Inflammatory macrophage (primary cell): Measurements from ENCODE around the gene ORMDL2.

Source experiments
- DNase-seq, 2 donors: peaks; one replicate each; pipeline ENCODE4 v3.0.0-alpha.2; 2020 to 2022
- total RNA-seq, 18 experiments: gene quantifications; one replicate each; lab custom pipeline; 2026; ENCODE audit warnings: mixed read lengths in 6 of 18, inconsistent platforms in 2 of 18; lab: John Stamatoyannopoulos, UW

Gene ORMDL2
- total RNA-seq, result 25.7 to 39.7 (median 33.4) reads per million in 18 experiments

GRCh38 chr12:55817345-55818139 is at the start of gene ORMDL2, which contains the start of gene SARNP:
Gene ORMDL2 (plus strand): TSS chr12:55818041. CDS start chr12:55819000, 959 bp downstream.
Gene SARNP (minus strand): TSS chr12:55817724. CDS start chr12:55817701, 23 bp downstream.
- peak; percentile 100 for DNase-seq

DNA sequence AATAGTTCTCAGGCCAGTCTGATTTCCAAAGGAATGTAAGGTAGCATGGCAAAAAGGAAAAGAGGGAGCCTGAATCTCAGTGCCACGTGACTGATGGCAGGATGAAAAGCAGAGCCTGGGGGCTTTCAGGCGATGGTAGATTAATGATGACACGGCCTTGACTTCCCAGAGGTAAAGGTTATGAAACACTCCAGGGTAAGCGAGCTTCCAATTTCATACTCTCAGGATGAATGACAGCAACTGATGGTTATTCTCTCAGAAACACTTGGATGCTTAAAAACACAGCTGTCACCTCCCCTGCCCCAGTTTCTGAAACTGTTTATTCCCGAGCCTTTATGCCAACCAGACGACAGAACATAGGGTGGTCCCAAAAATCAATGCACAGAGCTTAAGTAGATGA is 46.1 kb upstream of the ORMDL2 start:
- no peak for DNase-seq

DNA sequence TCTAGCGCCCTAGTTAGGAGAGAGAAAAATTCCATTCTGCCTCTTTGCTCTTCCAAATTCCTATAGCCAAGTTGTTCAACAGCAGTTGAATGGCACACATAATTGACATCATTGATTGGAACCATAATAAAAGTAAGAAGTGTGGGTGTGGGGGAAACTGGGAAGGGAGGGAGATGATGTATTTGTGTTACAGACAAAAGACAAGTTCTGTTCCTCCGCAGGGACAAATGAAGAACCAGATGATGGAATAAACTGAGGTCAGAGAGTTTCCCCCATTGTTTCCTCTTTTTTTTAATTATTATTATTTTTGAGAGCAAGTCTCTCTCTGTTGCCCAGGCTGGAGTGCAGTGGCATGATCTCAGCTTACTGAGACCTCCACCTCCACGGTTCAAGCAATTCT is 40.0 kb upstream of the ORMDL2 start:
- peak; percentile 41 to 49 for DNase-seq

GRCh38 chr12:55780685-55781084 is 37.2 kb upstream of the ORMDL2 start:
- DNase-seq, result peak; percentile 35 to 59

GRCh38 chr12:55788546-55788945 is 29.3 kb upstream of the ORMDL2 start:
- DNase-seq, result no peak

DNA sequence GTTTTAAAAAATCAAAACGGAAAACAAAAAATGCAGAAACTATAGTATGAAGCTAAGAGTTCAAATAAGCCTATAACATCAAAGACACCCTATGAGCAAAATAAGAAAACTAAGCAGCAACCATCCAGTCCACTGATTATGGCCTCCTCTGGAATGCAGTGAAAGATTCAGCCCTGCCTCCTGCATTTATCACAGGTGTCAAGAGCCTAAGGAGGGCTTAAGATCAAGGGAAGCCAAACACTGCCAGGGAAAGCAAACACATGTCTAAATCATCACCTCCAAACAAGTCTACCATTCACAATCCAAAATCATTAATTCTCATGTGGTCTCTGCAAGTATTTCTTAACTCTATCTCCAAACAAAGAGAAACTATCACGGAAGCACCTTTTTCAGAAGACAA is 28.7 kb upstream of the ORMDL2 start:
- no peak for DNase-seq

DNA sequence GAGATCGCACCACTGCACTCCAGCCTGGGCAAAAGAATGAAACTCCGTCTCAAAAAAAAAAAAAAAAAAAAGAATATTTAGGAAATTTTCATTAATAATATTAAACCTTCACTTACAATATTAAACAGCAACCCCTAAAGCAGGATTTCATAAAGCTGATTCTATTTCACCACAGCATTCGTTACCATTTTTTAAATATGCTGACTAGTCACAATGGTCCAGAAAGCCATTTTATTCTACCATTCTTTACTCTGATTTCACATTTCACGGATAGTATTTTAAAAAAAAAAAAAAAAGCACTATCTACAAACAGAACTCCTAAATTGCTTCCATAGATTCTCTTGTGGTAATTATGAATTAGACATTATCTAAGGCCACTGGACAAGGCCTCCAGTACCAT is 27.9 kb upstream of the ORMDL2 start:
- no peak for DNase-seq

DNA sequence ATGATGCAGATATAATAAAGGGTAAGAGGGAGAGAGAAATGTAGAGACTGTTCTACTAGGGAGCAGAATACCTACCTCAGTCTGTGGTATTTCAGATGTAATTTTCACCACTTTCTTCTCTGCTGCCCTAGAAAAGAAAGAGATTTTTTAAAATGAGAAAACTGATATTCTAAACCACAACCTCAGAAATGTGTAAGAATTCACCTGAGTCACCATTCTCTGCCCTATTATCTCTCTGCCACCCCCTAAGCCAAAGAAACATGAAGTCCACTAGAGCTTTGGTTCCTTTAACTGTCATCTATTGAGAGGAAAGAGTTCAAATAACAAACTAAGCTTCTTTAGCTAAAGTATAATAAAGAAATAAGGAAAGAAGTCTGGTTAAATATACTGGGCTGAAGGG is 21.9 kb upstream of the ORMDL2 start:
- DNase-seq, result no peak

- peak in 1 of 2 donors; percentile 24 for DNase-seq
Observed at GRCh38 chr12:55797068-55797467, 20.8 kb upstream of the ORMDL2 start.

DNA sequence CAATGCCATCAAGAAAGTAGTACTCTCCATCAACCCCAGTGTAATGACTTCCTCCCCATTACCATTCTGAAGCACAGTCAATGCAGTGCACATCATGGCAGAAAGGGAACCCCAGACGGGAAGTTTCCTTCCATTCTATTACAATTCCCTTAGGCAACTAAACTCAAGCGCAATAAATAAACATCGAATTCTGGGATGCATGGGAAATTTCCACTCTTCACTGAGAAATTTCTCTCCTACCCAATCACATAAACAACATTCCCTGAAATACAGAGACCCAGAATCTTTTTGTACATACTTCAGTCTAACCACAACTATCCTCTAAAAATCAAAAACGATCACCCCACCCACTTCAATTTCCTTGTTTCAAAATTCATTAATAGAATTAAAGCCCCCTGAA is 20.3 kb upstream of the ORMDL2 start:
- no peak for DNase-seq

GRCh38 chr12:55806982-55807381 is 10.9 kb upstream of the ORMDL2 start:
- DNase-seq, result no peak

- DNase-seq, result no peak
Observed at GRCh38 chr12:55809274-55809673, 8.6 kb upstream of the ORMDL2 start.

DNA sequence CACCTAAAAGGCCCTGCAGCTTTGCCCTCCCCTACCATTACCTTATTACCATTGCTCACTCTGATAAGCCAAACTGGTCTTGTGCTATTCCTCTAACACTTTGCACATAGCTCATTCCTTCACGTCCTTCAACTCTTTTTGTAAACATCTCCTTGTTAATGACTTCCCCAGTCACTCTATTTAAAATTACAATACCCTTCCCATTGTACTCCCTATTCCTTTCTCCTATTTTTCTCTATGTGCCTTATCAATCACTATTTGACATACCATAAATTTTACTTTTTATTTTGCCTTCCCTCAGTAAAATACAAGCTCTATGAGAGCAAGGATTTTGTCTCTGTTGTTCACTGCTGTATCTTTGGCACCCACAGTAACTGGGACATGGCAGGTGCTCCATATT is 5.8 kb upstream of the ORMDL2 start:
- DNase-seq, result no peak

DNA sequence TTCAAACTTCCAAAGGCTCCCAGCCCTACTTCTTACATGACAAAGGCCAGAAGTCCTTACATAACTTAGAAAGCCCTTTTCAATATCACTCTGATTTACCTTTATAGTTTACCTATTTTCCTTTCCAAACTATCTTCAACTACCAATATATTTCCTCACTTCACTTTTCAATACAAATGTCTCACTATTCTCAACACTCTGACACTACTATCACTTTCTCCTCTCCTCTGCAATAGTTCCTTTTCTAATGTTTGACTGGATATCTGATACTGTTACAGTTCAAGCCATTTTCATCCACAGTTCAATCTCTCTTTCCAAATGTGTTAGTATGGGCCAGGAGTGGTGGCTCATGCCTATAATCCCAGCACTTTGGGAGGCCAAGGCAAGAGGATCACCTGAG is 3.6 kb upstream of the ORMDL2 start:
- no peak for DNase-seq

GRCh38 chr12:55815473-55815872 is 2.4 kb upstream of the ORMDL2 start:
- no peak for DNase-seq

DNA sequence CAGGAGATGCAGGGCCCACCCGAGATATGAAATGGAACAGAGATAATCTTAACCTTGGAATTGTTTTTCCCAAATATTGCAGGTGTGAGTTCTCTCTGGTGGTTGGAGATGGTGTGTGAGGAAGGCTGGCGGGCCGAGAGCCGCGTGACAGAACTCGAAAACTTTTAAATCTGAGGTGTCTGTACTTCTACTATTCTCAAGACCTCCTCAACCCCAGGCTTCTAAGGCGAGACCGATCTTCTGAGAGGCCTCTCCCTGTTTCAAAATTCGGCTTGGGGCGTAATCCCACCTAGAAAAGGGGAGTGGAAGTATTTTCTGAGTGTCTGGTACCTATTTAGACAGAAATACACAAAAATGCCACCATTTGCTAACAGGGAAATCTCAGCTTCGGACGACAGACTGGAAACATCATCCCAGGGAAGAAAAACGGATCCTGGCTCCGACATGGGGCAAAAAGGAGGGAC is 928 bp upstream of the ORMDL2 start:
- peak; percentile 9 to 31 for DNase-seq

DNA sequence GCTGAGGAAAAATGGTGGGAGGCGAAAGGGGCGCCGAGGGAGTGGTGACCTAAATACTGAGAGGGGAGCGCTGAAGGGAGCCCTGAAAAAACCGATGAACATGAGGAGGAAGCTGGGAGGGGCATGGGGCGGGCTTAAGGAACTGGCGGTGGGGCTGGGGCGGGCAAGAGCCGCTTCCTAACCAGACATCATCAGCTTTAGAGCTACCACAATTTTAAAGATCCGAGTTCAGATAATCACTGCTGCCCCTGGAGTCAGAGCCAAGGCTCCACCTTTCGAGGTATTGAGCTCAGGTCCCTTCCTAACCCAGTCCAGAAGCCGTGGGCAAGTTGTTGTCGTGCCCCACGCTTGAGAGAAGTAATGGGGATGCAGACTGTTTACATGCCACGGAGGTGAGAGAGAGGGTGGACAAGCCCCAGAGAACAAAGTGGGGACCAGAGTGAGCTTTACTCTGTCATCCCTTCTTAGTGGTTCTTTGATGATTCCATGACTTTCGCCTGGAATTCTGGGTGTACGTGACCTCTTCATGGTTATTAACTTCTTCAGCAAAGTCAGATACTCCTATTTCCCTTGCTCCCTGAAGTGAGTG is 393 bp downstream of the ORMDL2 start:
- no peak for DNase-seq

- DNase-seq, result no peak
Observed at GRCh38 chr12:55818886-55819285, 1.0 kb downstream of the ORMDL2 start.

GRCh38 chr12:55820679-55821078 is 2.8 kb downstream of the ORMDL2 start:
- peak; percentile 29 to 33 for DNase-seq

DNA sequence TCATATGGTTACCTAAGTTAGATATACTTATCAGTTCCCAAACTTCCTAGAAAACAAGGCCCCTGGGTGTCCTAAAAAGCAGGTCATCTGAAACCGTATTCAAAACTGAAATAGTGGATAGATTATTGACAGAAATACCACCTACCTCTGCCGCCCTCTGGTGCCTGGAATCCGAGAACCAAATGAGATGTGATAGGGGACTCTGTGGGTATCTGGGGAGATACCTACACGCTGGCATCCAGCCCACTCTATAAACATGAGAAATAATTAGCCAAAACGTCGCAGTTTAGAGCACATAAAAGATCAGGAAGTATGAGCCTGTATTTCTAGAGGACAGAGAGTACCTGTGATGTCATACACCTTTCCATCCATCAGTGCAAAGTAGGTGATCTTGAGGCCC is 4.4 kb downstream of the ORMDL2 start:
- no peak for DNase-seq

GRCh38 chr12:55823419-55823818 is 5.6 kb downstream of the ORMDL2 start:
- DNase-seq, result no peak

- DNase-seq, result no peak
Observed at GRCh38 chr12:55824726-55825125, 6.9 kb downstream of the ORMDL2 start.

DNA sequence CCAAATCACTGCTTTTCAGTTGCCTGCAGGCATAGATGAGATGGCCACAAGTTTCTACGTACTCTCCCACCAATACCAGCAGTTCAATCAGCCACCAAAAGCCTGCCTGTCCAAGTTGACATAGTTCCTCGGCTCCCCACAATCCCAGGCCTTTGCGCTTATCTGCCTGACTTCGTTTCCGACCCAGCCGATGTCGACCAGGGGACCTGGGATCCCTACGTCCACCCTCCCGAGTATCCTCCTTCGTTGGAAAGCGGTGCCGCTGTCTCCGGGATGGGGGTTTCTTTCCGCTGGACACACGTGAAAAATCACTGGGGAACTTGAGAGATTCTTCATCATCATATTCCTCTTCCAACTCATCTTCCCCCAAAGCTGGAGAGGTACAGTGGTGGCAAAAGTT is 10.0 kb downstream of the ORMDL2 start:
- no peak for DNase-seq

DNA sequence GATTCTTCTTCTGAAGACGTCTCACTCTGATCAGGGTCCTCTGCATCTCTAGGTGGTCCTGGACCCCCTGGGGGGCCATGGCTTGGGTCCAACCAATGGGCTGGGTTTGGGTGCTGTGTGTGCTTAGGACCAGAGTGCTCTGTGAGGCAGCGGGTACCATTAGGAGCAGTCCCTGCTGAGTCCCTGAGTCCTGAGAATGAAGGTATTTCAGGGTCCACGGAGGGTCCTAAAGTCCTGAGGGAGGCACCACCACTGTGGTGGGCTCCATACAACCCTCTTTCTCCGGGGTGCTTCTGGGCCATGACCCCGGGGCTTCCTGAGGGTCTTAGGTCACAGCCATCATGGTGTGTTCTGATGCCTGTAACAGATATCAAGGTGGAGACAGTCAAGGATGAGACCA is 10.5 kb downstream of the ORMDL2 start:
- no peak for DNase-seq
